ENCODE measurements around the gene MED13L.
"Not testable (repeated sequence)": the region's sequence is repeated elsewhere in the genome, so short reads cannot be mapped to it uniquely, and the experiment has no call there.

MED13L gene

DNA sequence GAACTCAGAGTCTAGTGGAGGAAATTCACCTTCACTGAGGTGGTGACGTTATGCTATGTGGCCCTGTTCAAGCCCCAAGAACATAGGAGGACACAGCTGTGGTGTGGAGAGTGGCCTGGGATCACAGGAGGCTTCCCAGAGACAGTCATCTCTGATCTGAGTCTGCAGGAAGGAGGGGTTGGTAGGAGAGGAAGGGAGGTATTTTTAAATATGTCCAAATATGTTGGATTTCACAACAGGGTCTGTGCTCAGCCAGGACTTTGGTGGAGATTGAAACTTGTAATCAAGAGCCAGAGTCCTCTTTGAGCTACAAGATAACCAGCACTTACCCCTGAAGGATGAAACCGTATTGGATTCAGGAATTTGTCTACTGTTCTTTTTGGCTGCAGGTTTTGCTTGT lies 26.4 kb upstream of the MED13L start:
- DNase-seq (ENCODE audit: low read depth) = no peak

GRCh38 chr12:116303066-116303465 lies 25.6 kb upstream of the MED13L start:
- DNase-seq (ENCODE audit: low read depth) = no peak

DNA sequence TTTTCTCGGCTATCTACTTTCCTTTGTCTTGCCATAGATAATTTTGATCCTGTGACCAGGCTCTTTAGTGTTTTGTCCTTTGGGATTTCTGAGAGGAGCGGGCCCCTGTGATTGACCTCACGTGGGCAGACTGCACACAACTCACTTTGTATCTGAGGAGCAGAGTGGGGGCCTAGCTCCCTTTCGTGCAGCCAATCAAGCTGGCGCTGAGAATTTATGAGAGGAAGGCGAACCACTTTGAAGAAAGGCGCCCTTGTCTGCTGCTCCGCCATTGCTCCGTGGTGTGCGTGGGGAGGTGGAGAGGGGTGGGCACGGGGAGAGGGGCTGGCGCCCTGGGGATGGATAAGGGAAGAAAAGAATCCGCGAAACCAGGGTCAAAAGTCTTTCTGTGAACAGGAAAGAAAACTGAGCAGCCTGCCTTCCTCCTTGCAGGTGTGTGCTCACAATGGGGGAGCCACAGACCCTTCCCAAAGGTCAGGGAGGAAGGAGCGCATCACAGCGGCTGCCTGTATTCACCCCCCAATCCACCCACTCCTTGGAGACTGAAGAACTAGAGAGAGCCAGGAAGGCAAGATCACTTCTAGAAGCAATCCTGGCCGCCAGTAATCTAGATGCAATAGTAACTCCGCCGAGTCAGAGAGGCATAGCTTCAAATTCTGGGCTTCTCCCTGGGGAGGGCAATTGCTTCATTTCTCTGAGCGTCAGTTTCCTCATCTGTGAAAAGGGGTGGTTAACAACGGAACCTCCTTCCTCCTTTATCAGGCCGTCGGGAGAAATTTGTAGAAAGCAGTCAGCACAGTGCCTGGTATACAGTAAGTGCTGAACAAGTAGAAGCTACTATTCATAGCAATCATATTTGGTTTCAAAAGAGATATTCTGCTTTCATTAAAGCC lies 24.9 kb upstream of the MED13L start:
- DNase-seq (ENCODE audit: low read depth) = no peak

DNA sequence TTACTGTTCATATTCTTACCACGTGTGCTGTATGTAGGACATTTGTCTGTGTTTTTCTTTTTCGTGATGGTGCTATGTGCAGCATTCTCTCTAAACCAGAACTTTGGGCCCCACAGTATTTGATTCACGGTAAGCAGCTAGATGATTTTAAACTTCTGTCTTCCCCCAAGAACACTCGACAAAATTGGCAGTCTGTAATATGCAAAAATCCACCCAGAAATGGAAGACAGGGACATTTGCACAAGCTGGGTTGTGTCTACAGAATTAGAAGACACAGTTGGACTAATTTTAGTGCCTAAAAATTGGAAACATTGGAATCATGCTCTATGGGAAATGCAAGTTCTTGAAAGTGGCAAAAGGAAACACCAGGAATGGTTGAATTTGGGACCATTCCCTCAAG lies 24.1 kb upstream of the MED13L start:
- no peak for DNase-seq (ENCODE audit: low read depth)

GRCh38 chr12:116299665-116300328 lies 22.3 kb upstream of the MED13L start:
- no peak for DNase-seq (ENCODE audit: low read depth)

- DNase-seq (ENCODE audit: low read depth) = no peak
Measured at GRCh38 chr12:116299064-116299463, 21.6 kb upstream of the MED13L start.

GRCh38 chr12:116298578-116298977 lies 21.1 kb upstream of the MED13L start:
- no peak for DNase-seq (ENCODE audit: low read depth)

- DNase-seq (ENCODE audit: low read depth) = no peak
Measured at GRCh38 chr12:116297224-116297834, 19.8 kb upstream of the MED13L start.

DNA sequence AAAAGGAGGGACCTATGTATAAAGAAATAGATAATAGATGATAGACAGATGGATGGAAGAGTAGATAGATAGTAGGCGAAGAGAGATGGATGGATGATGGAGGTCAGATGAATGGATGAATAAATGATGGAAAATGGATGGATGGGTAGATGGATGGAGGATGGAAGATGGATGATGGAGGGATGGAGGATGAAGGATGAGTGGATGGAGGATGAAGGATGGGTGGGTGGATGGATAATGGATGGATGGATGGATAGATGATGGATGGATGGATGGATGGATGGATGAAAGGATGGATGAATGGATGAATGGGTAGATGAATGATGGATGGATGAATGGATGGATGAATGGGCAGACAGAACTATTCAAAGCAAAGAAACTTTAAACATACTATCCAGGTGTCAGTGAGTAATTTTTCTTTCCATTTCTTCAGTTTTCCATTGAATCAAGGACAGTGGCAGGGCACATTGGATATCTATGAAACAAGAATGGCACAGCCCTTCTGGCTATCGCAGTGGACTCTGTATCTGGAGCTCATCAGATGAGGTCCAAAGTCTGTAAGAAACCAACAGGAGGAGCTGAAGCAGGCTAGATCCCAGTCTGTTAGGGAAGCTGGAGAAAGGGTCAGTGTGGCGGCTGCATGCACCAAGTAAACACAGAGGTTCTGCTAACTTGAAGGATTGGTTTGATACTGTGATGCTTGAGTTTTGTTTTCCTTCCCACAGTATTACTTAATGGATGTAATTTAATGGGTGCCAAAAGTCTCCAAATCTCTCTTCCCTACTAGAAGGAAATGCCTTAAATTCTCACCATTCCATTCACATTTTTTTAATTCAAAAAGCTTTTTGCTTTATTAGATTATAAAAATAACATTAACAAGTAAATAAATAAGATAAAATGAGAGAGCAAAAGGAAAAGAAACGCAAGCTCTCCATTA lies 18.1 kb upstream of the MED13L start:
- no peak for DNase-seq (ENCODE audit: low read depth)

DNA sequence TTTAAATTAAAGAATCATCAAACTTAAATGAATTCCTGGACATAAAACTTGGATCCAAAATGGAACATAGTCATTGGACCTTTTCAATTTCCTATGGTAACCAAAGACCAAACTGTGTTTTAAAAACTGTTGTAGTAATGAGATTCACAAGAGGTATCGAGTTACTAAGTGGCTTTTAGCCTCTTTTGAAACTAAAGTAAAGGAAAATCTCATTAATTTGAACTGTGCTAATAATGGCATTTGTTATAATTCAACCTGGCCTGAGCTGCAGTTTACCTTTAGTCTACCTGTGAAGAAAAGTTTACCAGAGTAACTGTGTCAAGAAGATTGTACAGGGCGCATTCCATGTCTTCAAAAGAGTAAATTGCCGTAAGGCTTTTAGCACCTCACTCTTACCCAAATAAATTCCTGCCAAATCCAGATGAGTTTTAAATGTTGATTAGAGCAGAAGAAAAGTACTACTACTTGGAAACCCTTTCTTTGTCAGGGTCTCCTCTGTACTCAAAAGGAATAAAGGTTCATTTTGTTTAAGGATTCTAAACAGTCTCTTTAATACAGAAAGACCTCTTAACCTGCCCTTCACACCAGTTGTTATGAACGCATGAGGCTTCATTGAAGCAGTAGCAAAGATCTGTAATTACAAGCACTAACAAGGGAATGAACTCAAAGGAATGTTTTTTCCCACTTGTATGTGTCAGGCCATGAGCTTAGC lies 17.1 kb upstream of the MED13L start:
- no peak for DNase-seq (ENCODE audit: low read depth)

DNA sequence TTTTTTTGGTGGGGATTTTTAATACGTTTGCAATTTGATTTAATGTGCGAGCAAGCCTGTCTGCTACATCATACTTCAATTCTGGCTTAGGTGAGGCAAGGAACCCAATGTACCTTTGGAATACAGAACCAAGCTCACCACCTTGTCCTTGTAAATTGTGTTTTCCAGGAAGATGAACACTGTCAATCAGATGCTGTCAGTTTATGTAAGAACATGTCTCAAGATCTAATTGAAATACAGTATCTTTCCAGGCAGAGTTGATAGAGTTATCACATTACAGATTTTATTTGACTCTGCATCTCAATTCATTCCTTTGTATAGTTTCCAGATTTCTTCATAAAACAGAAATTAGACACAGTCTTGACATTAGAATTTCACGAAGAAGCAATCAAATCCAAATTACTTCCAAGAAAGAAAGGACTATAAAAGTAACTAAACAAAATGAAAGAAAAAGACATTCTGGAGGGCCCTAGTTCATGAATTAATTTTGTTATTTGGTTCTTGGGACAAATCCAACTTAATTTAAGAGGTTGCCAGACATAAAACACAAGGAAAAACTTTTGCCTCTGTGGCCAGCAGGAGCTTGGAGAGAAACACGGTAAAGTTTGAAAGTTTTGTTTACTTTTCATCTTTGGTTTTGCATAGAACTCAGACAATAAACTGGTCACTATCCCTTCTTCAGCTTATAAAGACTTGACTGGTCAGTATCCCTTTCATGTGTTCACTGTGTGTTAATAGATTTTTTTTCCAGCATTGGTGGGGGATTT lies 16.4 kb upstream of the MED13L start:
- no peak for DNase-seq (ENCODE audit: low read depth)

GRCh38 chr12:116291218-116291617 lies 13.7 kb upstream of the MED13L start:
- DNase-seq (ENCODE audit: low read depth) = no peak

DNA sequence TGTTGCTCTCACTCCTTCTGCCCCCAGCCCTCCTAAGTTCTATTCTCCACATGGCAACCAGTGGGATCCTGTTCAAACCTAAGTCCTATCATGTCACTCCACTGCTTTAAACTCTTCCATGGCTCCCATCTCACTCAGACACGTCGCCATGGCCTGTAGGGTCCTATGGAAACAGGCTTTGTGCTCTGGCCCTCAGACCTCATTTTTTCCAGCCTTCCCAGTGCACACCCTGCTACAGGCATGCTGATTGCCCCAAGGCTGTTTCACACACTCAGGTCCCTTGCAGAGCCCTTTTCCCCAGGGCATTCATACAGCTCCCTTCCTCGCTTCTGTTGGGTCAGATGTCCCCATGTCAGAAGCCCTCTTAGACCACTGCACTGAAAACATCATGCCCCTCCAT lies 11.2 kb upstream of the MED13L start:
- no peak for DNase-seq (ENCODE audit: low read depth)

GRCh38 chr12:116287842-116288301 lies 10.4 kb upstream of the MED13L start:
- DNase-seq (ENCODE audit: low read depth) = no peak

DNA sequence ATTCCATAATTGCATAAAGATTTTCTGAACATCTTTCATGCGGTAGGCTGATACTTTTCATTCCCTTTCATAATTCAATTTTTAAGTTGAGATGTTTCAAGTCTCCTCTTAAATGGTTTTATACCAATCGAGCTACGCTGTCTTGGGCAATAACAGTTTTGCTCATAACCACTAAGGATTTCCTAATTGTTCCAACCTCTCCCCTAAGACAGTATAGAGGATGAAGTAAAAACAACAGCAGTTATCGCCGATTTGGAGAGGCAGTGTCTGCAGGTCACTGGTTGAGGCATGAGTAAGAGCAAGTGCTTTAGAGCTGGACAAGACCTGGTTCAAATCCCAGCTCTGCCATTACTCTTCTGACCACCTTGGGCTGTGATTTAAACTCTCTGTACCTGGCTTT lies 6.9 kb upstream of the MED13L start:
- no peak for DNase-seq (ENCODE audit: low read depth)

DNA sequence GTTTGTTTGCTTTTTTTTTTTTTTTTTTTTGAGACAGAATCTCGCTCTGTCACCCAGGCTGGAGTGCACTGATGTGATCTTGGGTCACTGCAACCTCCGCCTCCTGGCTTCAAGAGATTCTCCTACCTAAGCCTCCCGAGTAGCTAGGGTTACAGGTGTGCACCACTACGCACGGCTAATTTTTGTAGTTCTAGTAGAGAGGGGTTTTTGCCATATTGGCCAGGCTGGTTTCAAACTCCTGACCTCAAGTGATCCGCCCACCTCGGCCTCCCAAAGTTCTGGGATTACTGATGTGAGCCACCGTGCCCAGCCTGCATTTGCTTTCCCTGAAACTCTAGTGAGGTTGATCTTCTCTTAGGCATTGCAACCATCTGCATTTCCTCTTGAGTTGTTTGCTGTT lies 6.4 kb upstream of the MED13L start:
- not testable (repeated sequence) for DNase-seq (ENCODE audit: low read depth)

DNA sequence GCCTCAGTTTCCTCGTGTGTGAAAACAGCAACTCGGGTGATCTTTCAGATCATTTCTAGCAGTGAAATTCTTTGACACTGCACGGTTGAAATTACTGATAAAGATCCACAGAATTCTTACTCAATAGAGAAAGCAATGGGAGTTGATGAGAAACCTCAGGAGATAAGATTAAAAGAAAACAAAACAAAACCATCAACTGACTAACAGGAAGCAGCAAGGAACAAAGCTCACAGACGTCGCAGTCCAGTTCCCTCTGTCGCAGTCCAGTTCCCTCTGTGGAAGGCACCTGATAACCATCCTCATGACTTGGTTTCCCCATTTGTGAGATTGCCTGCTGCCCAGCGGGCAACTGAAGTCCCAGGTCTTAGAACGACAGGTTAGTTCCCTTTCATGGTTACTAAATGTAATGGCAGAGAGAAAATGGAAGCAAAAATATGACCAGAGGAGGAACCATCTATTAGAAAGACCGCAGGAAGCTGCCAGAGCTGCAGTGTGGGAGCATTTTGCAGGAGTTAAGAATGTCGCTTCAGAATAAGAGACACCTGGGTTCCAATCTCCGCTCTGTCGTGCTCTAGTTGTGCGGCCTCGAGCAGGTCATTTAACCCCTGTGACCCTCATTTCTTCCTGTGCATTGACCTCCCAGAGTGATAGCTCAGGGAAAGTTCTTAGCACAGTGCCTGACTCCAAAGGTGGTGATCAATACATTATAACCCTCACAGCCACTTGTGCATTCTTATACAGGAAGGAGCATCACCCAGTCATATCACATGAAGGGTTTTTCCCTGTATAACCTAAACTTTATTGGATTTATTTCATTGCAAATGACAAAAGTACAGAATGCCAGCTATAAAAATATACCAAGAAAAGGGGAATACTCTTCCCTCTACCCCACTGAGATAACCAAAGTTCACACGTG lies 5.1 kb upstream of the MED13L start:
- DNase-seq (ENCODE audit: low read depth) = no peak

- DNase-seq (ENCODE audit: low read depth) = no peak
Measured at GRCh38 chr12:116280595-116281290, 3.2 kb upstream of the MED13L start.

DNA sequence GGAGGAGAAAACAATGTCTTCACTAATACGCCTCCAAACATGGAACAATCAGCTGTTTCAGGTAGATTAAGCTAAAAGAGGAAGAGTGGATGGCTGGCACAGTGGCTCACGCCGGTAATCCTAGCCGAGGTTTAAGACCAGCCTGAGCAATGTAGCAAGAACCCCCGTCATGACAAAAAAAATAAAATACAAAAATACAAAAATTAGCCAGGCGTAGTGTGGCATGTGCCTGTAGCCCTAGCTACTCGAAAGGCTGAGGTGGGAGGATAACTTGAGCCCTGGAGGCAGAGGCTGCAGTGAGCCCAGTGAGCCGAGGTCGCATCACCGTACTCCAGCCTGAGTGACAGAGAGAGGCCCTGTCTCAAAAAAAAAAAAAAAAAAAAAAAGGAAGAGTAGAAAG lies 1.2 kb upstream of the MED13L start:
- no peak for DNase-seq (ENCODE audit: low read depth)
